HL-60/S4 treated with phorbol 12-myristate 13-acetate at 8.2 ng/mL for 4 days and 3 days (cell line): Measurements from ENCODE around the gene NFATC1.
"Not testable (repeated sequence)": the region's sequence is repeated elsewhere in the genome, so short reads cannot be mapped to it uniquely, and the experiment has no call there.

Source experiments
- in situ Hi-C: fragments of 300-500 bp; cut with MboI; formaldehyde crosslinking; loops from 2 replicates; pipeline ENCODE4 v1.15.0; 2022; ENCODE audit warnings: low sequenced_read_pairs

The NFATC1 gene

DNA sequence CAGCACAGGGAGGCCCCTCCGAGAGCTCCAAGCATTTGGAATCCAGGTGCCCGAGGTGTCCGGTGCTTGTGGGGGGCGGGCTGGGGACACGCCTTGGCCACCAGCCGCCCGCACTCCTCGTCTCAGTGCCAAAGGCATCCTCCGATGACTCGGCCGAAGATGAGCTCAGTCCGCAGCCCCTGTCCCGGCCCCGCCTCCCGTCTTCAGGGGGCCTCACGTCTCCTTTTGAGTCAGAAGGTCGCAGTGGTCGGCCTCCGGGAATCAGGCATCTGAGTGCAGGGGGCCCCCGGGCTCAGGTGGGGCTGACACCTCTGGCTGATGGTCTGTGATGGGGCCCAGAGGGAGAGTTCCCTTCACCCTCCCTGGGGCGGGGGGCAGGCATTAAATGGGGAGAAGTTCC is 74.8 kb downstream of the NFATC1 start:
- in situ Hi-C loops = no loop called here

DNA sequence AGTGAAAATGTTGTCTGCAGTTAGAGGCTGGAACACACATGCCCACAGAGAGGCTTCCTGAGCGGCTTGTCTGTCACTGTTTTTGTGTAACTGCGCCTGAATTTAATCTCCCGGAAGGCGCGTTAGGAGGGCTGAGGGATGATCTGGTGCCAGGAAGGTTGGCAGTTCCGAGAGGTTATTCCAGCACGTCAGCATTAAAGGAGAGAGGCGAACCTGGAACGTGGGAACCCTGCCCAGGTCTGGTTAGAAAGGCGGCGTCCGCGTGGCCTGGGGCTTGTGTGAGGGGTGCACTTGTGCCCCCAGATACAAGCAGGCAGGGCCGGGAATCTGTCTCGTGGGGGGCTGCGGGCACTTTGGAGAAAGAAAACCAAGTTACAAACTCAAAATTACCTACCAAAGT is 75.3 kb downstream of the NFATC1 start:
- in situ Hi-C loops = no loop called here

GRCh38 chr18:79471597-79471996 is 75.9 kb downstream of the NFATC1 start:
- in situ Hi-C loops = no loop called here

DNA sequence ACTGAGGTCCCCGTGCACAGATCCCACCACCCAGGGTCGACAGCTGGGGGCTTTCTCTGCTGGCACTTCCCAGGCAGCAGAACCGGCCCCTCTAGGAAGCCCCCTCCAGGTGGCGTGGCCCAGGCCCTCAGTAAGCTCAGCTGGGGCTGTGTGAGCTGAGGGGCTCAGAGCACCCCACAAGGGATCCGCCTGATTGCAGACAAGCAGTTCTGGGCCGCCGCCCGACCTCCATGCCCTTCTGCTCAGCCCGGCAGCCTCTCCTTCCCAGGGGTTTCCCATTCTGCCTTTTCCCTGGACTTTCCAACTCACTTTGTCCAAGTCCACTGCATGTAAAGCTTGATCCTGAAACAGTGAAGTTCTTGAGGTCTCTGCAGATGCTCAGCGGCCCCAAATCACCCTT is 76.4 kb downstream of the NFATC1 start:
- in situ Hi-C loops = no loop called here

DNA sequence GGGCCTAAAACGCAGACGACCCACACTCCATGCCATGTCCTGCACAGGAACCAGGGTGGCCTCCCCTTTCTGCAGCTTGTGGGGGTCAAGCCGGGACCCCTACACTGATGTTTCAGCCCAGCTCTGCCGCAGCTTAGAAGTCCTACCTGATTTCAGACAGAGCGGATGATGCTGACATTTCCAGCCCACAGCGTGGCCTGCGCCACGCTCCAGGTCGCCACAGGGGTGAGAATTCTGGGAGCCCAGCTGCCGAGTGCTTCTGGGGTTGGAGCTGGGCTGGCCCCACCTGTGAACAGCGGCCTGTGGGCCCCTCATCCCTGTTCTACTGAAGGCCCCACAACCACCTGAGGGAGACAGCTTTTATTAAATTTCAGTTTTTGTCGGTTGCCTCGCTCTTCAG is 77.2 kb downstream of the NFATC1 start:
- in situ Hi-C loops = no loop called here

DNA sequence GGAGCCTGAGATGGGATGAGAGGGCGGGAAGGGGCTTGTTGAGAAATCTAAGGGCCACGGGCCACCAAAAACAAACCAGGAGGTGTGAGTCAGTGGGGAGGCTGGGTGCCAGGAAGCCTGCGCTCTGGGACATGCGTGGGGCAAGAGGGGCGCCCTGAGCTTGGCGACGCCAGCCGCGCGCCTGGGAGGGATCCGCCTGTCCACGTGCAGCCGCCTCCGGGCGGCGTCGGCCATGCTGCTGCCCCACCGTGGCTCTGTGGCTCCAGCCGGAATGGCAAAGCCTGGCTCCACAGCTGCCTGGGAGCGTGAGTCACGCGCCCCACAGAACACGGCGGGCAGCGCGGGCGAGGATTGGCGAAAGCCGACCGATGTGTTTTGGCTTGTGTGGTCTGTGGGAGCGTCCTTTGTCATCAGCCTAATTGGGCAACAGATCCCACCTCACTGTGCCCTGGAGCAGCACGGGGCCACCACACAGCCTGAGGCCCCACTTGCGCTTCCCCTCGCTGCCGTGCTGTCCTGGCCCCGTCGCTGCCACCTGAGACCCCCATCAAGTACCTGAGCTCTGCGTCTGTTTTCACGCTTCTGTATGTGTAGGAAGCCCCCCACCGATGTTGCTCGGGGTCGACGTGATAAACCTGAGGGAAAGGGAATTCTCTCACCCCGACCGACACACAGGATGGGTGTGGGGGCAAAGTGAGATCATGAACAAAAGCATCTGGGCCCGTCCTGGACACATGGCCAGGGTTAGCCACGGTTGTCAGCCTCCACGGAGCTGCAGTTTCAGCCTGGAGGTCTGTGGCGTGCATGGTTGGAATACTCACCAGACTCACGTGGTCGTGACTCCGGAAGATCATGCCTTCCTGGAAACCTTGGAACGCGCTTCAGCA is 80.5 kb downstream of the NFATC1 start:
- in situ Hi-C loops = no loop called here

GRCh38 chr18:79476918-79477571 is 81.3 kb downstream of the NFATC1 start:
- in situ Hi-C loops = no loop called here

DNA sequence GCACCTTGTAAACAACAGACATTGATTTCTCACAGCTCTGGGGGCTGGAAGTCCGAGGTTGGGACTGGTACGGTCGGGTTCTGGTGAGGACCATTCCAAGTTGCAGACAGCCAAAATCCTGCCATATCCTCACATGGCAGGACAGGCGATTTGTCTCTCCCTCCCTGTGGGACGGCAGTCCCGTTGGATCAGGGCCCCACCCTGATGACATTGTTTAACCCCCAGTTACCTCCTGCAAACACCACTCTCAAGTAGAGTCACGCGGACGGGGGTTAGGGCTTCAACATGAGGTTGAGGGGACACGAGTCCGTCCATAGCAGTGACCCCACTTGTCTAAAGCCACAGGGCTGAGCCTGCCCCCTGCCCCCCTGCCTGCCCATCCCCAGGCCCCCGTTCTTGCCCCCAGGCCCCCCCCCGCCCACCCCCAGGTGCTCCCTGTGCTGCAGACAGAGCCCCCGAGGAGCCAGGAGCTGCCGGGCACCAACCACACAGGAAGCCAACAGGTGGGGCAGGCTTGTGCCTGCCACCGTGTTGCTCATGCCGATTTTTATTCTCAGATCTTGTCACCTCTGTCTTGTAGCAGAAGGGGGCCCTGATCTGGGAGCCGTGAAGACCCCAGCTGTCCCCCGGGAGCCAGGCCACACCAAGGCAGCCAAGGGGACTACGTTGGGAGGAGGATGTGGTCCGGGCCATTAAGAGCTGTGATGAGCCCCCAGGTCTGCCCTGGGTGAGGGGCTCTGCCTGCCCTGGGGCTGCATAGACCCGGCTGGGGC is 82.2 kb downstream of the NFATC1 start:
- in situ Hi-C loops = no loop called here

DNA sequence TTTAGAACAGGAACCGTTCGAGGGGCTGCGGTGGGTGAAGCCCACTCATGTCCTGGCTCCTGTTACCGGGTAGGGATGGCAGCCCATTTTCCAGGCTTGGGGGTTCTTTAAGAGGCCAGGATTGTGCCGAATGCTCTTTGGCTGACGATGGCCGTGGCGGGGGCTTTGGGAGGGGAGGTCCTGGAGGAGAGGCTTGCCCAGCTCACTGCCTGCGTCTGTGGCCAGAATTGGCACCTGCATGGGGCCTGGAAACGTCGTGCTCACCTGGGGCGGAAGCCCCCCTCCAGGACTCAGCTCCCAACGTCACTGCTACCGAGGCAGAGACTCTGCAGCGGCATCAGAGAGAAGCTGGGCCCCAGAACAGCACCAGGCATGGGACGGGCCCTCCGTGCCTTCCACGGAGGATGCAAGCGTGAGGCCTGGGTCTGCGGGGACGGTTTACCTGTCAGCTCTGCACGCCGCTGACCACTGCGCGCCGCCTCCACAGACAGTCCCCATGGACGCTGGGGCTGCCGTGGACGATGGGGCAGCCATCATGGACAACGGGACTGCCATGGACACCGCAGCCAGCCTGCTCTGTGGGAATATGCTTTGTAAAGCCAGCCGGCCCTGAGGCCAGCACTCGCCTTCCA is 82.9 kb downstream of the NFATC1 start:
- in situ Hi-C loops = no loop called here

GRCh38 chr18:79479116-79479760 is 83.5 kb downstream of the NFATC1 start:
- in situ Hi-C loops = no loop called here

GRCh38 chr18:79479761-79480161 is 84.0 kb downstream of the NFATC1 start:
- in situ Hi-C loops = no loop called here

DNA sequence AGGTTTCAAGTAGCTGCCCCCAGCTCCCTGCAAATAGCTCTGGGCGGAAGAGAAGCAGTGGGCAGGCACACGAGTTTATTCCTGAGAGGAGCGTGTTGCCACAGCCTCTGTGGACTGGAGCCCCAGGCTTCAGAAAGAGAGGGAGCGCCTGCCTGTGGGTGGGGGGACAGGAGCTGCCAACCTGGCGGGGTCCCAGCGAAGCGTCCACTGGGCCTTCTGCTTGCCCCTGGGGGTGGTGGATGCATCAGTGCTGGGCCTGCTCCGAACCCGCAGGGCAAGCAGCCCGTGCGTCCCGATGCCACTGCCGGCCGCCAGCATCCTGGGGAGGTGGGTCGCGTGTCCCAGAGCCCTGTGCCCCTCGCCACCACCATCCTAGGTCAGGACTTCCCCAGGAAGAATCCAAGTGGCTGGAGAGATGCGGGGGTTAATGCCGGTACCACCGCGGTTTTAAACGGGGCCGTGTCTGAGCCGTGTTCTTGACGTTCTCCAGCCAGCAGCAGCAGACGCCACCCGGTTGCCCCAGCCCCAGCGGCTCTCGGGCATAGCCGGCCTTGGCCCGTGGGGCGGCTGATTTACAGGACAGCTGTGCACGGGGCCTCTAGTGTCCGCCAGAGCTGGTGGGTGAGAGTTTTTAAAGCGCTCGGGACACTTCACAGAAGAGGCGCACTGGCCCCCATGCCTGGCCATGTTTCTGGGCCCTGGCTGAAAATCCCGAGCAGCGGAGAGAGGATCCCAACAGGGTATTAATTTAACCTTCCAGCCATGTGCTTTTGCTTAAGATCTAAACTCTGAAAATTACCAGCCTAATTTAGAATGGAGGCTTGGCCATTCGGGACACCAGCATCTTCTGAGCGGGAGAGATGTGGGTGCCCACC is 84.7 kb downstream of the NFATC1 start:
- in situ Hi-C loops = no loop called here

GRCh38 chr18:79481046-79481790 is 85.5 kb downstream of the NFATC1 start:
- in situ Hi-C loops = no loop called here

- in situ Hi-C loops = not testable (repeated sequence)
Measured at GRCh38 chr18:79483393-79483792, 87.7 kb downstream of the NFATC1 start.

- in situ Hi-C loops = no loop called here
Measured at GRCh38 chr18:79483971-79484491, 88.3 kb downstream of the NFATC1 start.

- in situ Hi-C loops = no loop called here
Measured at GRCh38 chr18:79484661-79485621, 89.2 kb downstream of the NFATC1 start.

- in situ Hi-C loops = no loop called here
Measured at GRCh38 chr18:79485788-79486355, 90.1 kb downstream of the NFATC1 start.
